Caco-2 (cell line): ENCODE results near the gene ADAD1. TPM values are rescaled to one million over a fixed set of nuclear protein-coding genes. Genes with fewer than 3 reads are reported as not detected.

ENCODE experiments used
- BruUV-seq: library from RNA; stranded (reverse); fragments of 400-500 nt; replicated peaks from 2 replicates; lab custom pipeline; 2021; lab: Mats Ljungman, UMichigan
- CTCF ChIA-PET: fragments of 300-600 bp; sonication (Branson Sonifier 250); formaldehyde crosslinking; loops from one replicate; lab custom pipeline; 2022; ENCODE audit warnings: antibody characterized with exemption; lab: Charles Lee
- POLR2A ChIA-PET: fragments of 300-600 bp; sonication (Branson Sonifier 250); formaldehyde crosslinking; loops from one replicate; lab custom pipeline; 2022; ENCODE audit warnings: antibody characterized with exemption; lab: Charles Lee
- DNase-seq, 2 experiments: peaks; one replicate each; pipeline versions ENCODE4 v3.0.0 to v3.0.0-alpha.2; 2020 to 2022
- H3K27me3 ChIP-seq: replicated peaks from 2 replicates; pipeline ENCODE4 v1.6.0; 2011; ENCODE audit warnings: low read length; ENCODE audit not compliant: control insufficient read depth, insufficient read depth
- H3K36me3 ChIP-seq: 2 replicates; pipeline ENCODE4 v1.5.1; 2011; ENCODE audit warnings: low read length; ENCODE audit not compliant: control insufficient read depth, insufficient read depth
- H3K4me1 ChIP-seq: fragments of 250-450 bp; sonication (Bioruptor Pico); 2 replicates; pipeline ENCODE4 v1.5.1; 2020; ENCODE audit warnings: mild to moderate bottlenecking
- H3K4me3 ChIP-seq: 2 replicates; pipeline ENCODE4 v1.5.1; 2011; ENCODE audit warnings: low read depth, mild to moderate bottlenecking, control low read depth, low read length
- H3K9me3 ChIP-seq: fragments of 250-450 bp; sonication (Bioruptor Pico); 2 replicates; pipeline ENCODE4 v1.5.1; 2020; ENCODE audit warnings: mild to moderate bottlenecking, moderate library complexity
- H3K27ac Mint-ChIP-seq: one replicate; pipeline ENCODE4 v1.8.0; 2022; ENCODE audit warnings: mixed read lengths; ENCODE audit not compliant: unreplicated experiment
- H3K27me3 Mint-ChIP-seq: one replicate; pipeline ENCODE4 v1.8.0; 2022; ENCODE audit warnings: mixed read lengths; ENCODE audit not compliant: insufficient read depth, unreplicated experiment
- H3K36me3 Mint-ChIP-seq: one replicate; pipeline ENCODE4 v1.8.0; 2022; ENCODE audit warnings: mild to moderate bottlenecking, mixed read lengths; ENCODE audit not compliant: insufficient read depth, unreplicated experiment
- H3K4me1 Mint-ChIP-seq: one replicate; pipeline ENCODE4 v1.8.0; 2022; ENCODE audit warnings: low read depth, mixed read lengths; ENCODE audit not compliant: unreplicated experiment
- H3K4me3 Mint-ChIP-seq: one replicate; pipeline ENCODE4 v1.8.0; 2022; ENCODE audit warnings: mild to moderate bottlenecking, moderate library complexity, mixed read lengths; ENCODE audit not compliant: unreplicated experiment
- H3K9me3 Mint-ChIP-seq: one replicate; pipeline ENCODE4 v1.8.0; 2022; ENCODE audit warnings: mixed read lengths; ENCODE audit not compliant: unreplicated experiment
- CTCF ChIP-seq, 2 experiments: fragments of 200-600 bp in 1 of 2; IDR thresholded peaks; 1 replicate in 1 of 2; 2 replicates in 1 of 2; pipeline versions ENCODE4 v1.5.1 to v1.8.0; 2011 to 2022; ENCODE audit warnings: antibody characterized with exemption in 1 of 2, control low read depth in 1 of 2, inconsistent platforms in 1 of 2, low read depth in 1 of 2, low read length in 1 of 2, mild to moderate bottlenecking in 1 of 2, moderate library complexity in 1 of 2; ENCODE audit not compliant: insufficient read depth in 1 of 2, severe bottlenecking in 1 of 2, unreplicated experiment in 1 of 2
- intact Hi-C: fragments of 100-400 bp; cut with micrococcal nuclease; formaldehyde crosslinking; loops from one replicate; pipeline ENCODE4 v1.10.0; 2022; ENCODE audit not compliant: unreplicated experiment
- total RNA-seq: library from RNA; stranded (reverse); gene quantifications from 2 replicates; pipeline ENCODE4 v1.2.3, GENCODE V29; 2022

The ADAD1 gene
- total RNA-seq, 1 experiment from 2014 or later = not detected

GRCh38 chr4:122458625-122459024, 79.8 kb downstream of the ADAD1 start:
- Histone ChIP-seq H3K9me3 (no peaks in the 10 kb centered on the region), H3K27me3 (no peaks in the 10 kb centered on the region), H3K4me1 (no peaks in the 10 kb centered on the region), H3K36me3 (no peaks in the 10 kb centered on the region), H3K4me3 (no peak overlapping the region)
- DNase-seq = no peak
- intact Hi-C loops = no loop called here
- ChIA-PET CTCF (no interaction called here), POLR2A (no interaction called here)
- no TSS peak for BruUV-seq
- TF ChIP-seq CTCF (IDR thresholded peaks at IDR 0.05; ENCODE audit: insufficient read depth in 1 of 2, low read depth in 1 of 2, low read length in 1 of 2, severe bottlenecking in 1 of 2, unreplicated experiment in 1 of 2) = no peak
- Mint-ChIP-seq H3K36me3 (no peaks in the 10 kb centered on the region), H3K27ac (no peak overlapping the region), H3K4me3 (peak overlapping the region; percentile 49), H3K27me3 (no peaks in the 10 kb centered on the region), H3K9me3 (no peaks in the 10 kb centered on the region), H3K4me1 (no peaks in the 10 kb centered on the region)

GRCh38 chr4:122469457-122469856, 90.6 kb downstream of the ADAD1 start:
- Histone ChIP-seq H3K27me3 (no peaks in the 10 kb centered on the region), H3K4me1 (no peaks in the 10 kb centered on the region), H3K36me3 (no peaks in the 10 kb centered on the region), H3K4me3 (no peak overlapping the region), H3K9me3 (peaks cover 4% of the 10 kb centered on the region; the same call in 1 of the 2 replicates)
- DNase-seq = no peak
- H3K27ac Mint-ChIP-seq = no peak overlapping the region
- no peaks in the 10 kb centered on the region for H3K27me3 Mint-ChIP-seq
- peaks cover 5% of the 10 kb centered on the region for H3K9me3 Mint-ChIP-seq
- no peaks in the 10 kb centered on the region for H3K36me3 Mint-ChIP-seq
- no peak overlapping the region for H3K4me3 Mint-ChIP-seq
- BruUV-seq = no TSS peak
- ChIA-PET POLR2A (no interaction called here), CTCF (no interaction called here)
- no peak for TF ChIP-seq CTCF (IDR thresholded peaks at IDR 0.05; ENCODE audit: insufficient read depth in 1 of 2, low read depth in 1 of 2, low read length in 1 of 2, severe bottlenecking in 1 of 2, unreplicated experiment in 1 of 2)
- no peaks in the 10 kb centered on the region for H3K4me1 Mint-ChIP-seq
- intact Hi-C loops = no loop called here

- intact Hi-C loops = no loop called here
- H3K9me3 ChIP-seq = no peaks in the 10 kb centered on the region
- peaks cover 5% of the 10 kb centered on the region for H3K4me1 ChIP-seq
- no peaks in the 10 kb centered on the region for H3K36me3 ChIP-seq
- H3K27me3 Mint-ChIP-seq = no peaks in the 10 kb centered on the region
- H3K4me3 Mint-ChIP-seq = no peak overlapping the region
- no peak overlapping the region for H3K4me3 ChIP-seq
- ChIA-PET POLR2A (no interaction called here), CTCF (no interaction called here)
- TF ChIP-seq CTCF (IDR thresholded peaks at IDR 0.05; ENCODE audit: insufficient read depth in 1 of 2, low read depth in 1 of 2, low read length in 1 of 2, severe bottlenecking in 1 of 2, unreplicated experiment in 1 of 2) = no peak
- DNase-seq = no peak
- H3K4me1 Mint-ChIP-seq = peaks cover 9% of the 10 kb centered on the region
- no peak overlapping the region for H3K27ac Mint-ChIP-seq
- no TSS peak for BruUV-seq
- no peaks in the 10 kb centered on the region for H3K9me3 Mint-ChIP-seq
- no peaks in the 10 kb centered on the region for H3K27me3 ChIP-seq
- H3K36me3 Mint-ChIP-seq = no peaks in the 10 kb centered on the region
These were observed 96.4 kb downstream of the ADAD1 start for GRCh38 chr4:122475233-122475632.
